Activated T-cell treated with anti-CD3 and anti-CD28 coated beads, Interleukin-2, amount 50 U/mL, for 24 hours (primary cell): ENCODE results near the gene PER1.

Experiments used
- DNase-seq: peaks from one replicate; pipeline ENCODE4 v3.0.0-alpha.2; 2020
- H3K27ac Mint-ChIP-seq: 2 replicates; pipeline ENCODE4 v1.8.0; 2020; ENCODE audit warnings: mild to moderate bottlenecking, mixed read lengths
- H3K27me3 Mint-ChIP-seq: 2 replicates; pipeline ENCODE4 v1.8.0; 2020; ENCODE audit warnings: mixed read lengths
- H3K36me3 Mint-ChIP-seq: 2 replicates; pipeline ENCODE4 v1.8.0; 2020; ENCODE audit warnings: low read depth, mixed read lengths
- H3K4me1 Mint-ChIP-seq: 2 replicates; pipeline ENCODE4 v1.8.0; 2020; ENCODE audit warnings: low read depth, mixed read lengths
- H3K4me3 Mint-ChIP-seq: 2 replicates; pipeline ENCODE4 v1.8.0; 2020; ENCODE audit warnings: mild to moderate bottlenecking, moderate library complexity, mixed read lengths
- H3K9me3 Mint-ChIP-seq: 2 replicates; pipeline ENCODE4 v1.8.0; 2020; ENCODE audit warnings: mixed read lengths

PER1 gene

DNA sequence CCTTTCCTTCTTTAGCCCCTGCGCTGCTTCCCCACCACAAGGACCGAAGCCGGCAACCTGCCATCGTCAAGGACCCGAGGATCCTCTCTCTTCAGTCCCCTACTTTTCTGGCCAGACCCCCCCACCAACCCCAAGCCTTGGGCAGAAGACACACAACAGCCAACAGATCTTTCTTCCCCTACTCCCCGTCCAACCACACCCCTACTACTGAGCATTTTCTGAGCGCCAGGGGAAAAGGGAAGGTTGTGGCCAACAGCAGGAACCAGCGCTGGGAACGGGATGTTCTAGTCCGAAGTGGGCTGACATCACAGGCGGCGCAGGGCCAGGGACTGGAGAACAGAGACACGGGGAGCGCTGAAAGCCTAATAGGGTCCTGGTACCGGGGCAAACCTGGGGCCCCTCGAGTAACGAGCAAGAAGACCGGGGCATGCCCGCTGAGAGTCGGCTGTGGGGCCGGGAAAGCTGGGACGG lies 528 bp downstream of the PER1 start:
- Mint-ChIP-seq H3K4me1 (peaks cover 39% of the 10 kb centered on the region), H3K9me3 (no peaks in the 10 kb centered on the region), H3K27ac (no peak overlapping the region), H3K4me3 (peak overlapping the region; percentile 91), H3K36me3 (peaks cover 47% of the 10 kb centered on the region), H3K27me3 (no peaks in the 10 kb centered on the region)
- DNase-seq: peak; percentile 64

DNA sequence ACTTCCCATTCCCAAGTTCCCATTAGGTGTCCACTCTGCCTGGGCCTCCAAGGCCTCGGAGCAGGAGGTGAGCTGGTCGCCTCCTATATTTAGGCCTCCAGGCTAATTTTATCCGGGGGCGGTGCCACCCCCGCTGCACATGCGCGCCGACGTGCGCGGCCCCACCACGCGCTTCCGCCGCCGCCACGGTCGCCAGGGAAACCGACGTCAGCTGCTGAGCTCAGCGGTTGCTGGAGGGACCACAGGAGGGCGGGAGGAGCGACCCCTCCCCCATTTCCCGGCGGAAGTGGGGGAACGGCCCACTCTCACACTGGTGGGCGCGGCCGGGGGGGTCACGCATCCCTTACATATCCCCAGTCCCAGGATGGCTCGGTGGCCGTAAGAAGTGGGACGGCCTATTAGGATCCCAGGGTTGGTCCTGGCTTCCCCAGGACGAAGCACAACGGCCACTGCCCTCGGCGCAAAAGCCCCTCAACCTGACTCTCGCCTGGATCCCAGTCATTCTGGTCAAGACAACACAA lies 1.0 kb downstream of the PER1 start:
- DNase-seq: peak; percentile 90
- H3K4me3 Mint-ChIP-seq: peak overlapping the region; percentile 91
- H3K4me1 Mint-ChIP-seq: peaks cover 39% of the 10 kb centered on the region
- H3K27me3 Mint-ChIP-seq: no peaks in the 10 kb centered on the region
- no peaks in the 10 kb centered on the region for H3K9me3 Mint-ChIP-seq
- no peak overlapping the region for H3K27ac Mint-ChIP-seq
- H3K36me3 Mint-ChIP-seq: peaks cover 52% of the 10 kb centered on the region

DNA sequence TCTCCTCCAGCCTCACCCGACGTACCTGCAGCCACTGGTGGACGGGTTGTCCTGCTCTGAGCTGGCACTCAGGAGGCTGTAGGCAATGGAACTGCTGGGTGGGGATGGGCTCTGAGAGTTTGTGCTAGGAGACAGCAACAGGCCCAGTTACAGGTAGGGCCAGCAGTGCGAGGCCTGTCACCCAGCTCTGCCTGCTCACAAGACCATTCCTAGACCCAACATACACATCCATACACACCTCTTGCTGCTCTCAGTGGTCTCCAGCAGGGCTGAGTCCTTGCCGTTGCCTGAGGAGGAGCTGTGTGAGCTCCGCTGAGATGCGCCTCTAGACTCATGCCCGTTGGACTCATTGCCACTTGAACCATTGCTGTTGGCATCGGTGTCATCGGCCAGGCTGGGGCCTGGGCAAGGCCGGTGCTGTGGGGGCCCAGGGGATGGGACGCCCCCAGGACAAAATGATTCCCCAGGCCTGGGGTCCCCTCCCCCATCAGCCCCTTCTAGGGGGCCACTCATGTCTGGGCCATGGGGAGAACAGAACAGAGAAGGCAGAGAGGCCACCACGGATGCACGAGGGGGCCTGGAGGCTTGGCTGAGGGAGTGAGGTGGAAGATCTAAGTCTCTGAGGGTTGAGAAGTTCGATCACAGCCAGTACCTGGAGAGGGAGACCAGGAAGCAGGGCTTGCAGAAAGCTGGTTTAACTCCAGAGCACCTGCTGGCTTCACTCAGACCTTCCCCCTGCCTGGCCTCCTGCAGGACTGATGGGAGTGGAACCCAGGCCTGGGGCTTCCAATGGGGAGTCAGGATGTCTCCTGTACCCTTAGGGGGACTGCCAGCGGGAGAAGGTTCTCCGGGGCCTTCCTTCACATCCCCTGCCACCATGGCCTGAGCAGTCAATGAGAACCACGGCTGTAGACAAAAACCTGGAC lies 1.7 kb downstream of the PER1 start:
- H3K9me3 Mint-ChIP-seq: no peaks in the 10 kb centered on the region
- DNase-seq: no peak
- no peaks in the 10 kb centered on the region for H3K27me3 Mint-ChIP-seq
- H3K36me3 Mint-ChIP-seq: peaks cover 59% of the 10 kb centered on the region
- no peak overlapping the region for H3K27ac Mint-ChIP-seq
- peak overlapping the region; percentile 91 for H3K4me3 Mint-ChIP-seq
- H3K4me1 Mint-ChIP-seq: peaks cover 39% of the 10 kb centered on the region

DNA sequence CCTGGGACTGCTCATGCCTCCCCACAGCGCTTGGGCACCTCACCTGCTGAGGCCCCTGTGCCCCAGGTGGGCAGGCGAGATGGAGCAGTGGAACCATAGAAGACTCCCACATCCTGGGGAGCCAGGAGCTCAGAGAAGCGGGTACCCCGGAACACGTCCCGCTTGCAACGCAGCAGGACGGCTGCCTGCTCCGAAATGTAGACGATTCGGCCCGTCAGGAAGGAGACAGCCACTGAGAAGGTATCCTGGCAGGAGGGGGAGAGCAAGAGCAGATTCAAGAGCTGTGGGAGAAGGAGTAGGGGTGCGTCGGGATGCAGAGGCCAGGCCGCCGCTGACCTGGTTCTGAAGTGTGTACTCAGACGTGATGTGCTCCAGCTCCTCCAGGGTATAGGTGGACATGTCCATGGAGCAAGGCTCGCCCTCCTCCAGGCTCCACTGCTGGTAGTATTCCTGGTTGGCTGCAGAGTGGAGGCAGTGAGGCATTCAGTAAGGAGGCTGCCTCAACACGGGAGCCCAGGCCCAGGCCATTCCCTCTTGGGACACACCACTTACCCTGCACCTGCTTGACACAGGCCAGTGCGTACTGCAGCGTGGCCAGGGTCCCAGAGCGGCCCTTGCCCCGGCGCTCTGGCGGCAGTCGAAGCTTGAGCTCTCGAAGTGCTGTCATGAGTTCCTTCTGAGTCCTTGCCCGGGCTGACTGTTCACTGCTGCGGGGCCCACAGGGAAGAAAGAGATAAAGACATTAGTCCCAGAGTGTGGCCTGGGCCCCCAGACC lies 2.6 kb downstream of the PER1 start:
- Mint-ChIP-seq H3K4me1 (peaks cover 39% of the 10 kb centered on the region), H3K36me3 (peaks cover 66% of the 10 kb centered on the region), H3K9me3 (no peaks in the 10 kb centered on the region), H3K27me3 (no peaks in the 10 kb centered on the region), H3K27ac (no peak overlapping the region), H3K4me3 (no peak overlapping the region)
- DNase-seq: no peak

DNA sequence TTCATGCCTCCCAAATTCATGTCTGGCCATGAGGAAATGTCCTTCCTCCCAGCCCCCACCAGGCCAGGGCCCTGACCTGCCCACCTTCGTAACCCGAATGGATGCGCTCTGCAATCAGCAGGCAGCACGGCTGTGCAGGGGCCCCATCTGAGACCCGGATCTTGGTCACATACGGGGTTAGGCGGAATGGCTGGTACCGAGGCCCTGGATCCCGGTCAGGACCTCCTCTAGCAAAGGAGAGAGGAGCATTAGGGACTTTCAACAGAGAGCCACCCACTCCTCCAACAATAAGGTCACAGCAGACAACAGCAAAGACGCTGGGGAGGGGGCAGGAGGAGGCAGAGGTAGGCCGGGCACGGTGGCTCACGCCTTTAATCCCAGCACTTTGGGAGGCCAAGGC lies 3.6 kb downstream of the PER1 start:
- Mint-ChIP-seq H3K9me3 (no peaks in the 10 kb centered on the region), H3K36me3 (peaks cover 77% of the 10 kb centered on the region), H3K4me1 (peaks cover 38% of the 10 kb centered on the region), H3K27me3 (no peaks in the 10 kb centered on the region), H3K27ac (no peak overlapping the region), H3K4me3 (no peak overlapping the region)
- DNase-seq: no peak

DNA sequence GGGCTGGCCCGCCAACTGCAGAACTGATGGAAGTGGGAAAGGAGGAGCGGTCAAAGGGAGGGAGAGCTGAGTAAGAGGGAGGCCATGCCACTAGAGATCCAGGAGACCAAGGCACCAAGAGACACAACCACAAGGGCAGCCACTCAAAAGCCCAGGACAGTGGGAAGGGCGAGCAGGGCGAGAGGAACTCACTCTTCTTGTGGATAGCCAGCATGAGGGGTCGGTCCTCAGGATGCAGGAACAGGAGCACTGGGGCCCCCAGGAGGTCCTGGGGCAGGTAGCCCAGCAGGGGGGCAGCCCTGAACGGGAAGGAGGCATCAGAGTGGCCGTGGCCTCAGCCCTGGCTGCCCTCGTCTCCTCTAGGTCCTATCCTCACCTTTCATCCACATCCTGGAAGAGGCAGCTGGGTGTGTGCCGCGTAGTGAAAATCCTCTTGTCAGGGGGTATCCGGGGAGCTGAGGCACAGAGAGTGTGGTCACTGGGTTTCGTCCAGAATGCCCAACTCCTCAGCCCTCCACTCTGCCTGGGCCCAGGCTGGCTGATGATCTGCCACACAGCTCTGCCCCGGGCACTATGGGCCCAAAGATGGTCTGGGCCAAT lies 4.3 kb downstream of the PER1 start:
- DNase-seq: no peak
- no peaks in the 10 kb centered on the region for H3K9me3 Mint-ChIP-seq
- no peak overlapping the region for H3K4me3 Mint-ChIP-seq
- H3K27ac Mint-ChIP-seq: peak overlapping the region; percentile 40
- peaks cover 81% of the 10 kb centered on the region for H3K36me3 Mint-ChIP-seq
- no peaks in the 10 kb centered on the region for H3K27me3 Mint-ChIP-seq
- H3K4me1 Mint-ChIP-seq: peaks cover 31% of the 10 kb centered on the region

DNA sequence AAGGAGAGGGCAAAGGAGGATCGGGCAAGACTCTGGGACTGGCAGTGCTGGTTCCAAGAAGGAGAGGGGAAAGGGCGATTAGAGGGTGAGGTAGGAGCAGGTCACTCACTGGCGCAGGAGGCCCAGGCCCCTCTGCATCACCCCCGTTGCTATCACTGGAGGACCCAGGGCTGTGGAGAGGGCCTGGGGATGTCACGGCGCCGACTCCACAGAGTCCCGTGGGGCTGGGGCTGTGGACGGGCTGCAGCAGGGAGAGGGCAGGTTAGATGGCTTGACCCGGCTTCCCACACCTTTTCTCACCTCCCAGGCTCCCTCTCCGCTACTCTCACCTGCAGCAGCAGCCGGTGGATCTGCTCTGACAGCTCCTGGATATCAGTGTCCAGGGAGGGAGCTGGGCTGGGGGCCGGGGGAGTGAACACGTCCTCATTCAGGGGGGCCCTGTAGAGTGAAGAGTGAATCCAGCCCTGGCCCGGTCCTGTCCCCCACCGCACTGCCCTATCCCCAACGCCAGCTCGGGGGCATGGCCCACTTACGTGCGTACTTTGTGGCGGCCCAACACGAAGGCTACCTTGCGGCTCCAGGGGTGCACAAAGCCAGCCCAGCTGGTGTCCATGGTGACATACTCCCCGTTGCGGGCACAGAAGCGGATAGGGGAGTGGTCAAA lies 4.9 kb downstream of the PER1 start:
- Mint-ChIP-seq H3K36me3 (peaks cover 87% of the 10 kb centered on the region), H3K9me3 (no peaks in the 10 kb centered on the region), H3K27me3 (no peaks in the 10 kb centered on the region), H3K4me3 (no peak overlapping the region), H3K27ac (peak overlapping the region; percentile 40), H3K4me1 (peaks cover 25% of the 10 kb centered on the region)
- no peak for DNase-seq

DNA sequence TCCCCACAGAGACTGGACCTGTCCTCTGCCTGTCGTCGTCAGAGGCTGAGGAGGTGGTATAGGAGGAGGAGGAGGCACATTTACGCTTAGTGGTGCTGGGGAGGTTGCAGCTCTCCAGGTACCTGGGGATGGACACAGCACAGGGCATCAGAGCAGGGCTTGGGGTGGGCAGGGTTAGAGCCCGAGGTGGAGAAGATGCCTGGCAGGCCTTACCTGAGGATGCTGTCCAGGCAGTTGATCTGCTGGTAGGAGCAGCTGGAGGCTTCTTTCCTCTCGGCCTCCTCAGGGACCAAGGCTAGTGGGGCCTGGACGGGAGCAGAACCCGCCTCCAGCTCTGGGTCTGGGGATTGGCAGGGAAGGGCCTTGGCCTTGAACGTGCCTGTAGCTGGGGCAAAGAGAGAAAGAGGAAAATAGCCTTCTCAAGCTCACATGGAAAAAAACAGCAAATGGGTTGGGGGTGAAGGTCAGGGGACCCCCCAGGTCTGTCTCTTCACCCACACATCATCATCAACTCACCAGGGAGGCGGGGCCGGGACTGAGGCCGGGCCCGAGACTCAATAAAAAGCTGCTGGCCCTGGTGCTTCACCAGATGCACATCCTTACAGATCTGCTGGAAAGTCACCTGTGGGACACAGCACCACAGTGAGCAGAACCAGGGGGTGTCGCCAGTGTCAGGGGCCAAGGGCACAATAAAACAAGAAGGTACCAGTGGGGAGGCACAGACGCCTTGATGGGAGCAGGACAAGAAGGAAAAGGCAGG lies 5.6 kb downstream of the PER1 start:
- Mint-ChIP-seq H3K36me3 (peaks cover 89% of the 10 kb centered on the region), H3K27me3 (no peaks in the 10 kb centered on the region), H3K9me3 (no peaks in the 10 kb centered on the region), H3K4me1 (peaks cover 19% of the 10 kb centered on the region), H3K27ac (peak overlapping the region; percentile 33), H3K4me3 (no peak overlapping the region)
- DNase-seq: no peak

DNA sequence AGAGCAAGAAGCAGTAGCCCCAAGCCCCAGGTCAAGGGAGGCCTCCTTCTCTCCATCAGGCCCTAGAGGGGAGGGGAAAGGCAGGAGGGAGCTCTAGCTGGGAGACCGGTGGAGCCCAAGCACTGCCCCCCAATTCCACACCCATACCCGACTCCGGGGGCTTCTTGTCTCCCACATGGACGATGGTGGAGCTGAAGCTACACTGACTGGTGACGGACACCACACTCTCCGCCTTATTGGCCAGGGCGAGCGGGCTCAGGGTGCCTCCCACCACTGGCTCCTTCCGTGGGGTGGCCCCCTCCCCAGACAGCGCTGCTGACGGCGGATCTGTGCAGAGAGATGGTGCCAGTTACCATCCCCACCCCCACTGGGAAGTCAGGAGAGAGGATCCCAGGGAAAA lies 6.4 kb downstream of the PER1 start:
- Mint-ChIP-seq H3K4me1 (peaks cover 14% of the 10 kb centered on the region), H3K9me3 (no peaks in the 10 kb centered on the region), H3K27me3 (no peaks in the 10 kb centered on the region), H3K36me3 (peaks cover 94% of the 10 kb centered on the region), H3K4me3 (no peak overlapping the region), H3K27ac (no peak overlapping the region)
- DNase-seq: no peak

DNA sequence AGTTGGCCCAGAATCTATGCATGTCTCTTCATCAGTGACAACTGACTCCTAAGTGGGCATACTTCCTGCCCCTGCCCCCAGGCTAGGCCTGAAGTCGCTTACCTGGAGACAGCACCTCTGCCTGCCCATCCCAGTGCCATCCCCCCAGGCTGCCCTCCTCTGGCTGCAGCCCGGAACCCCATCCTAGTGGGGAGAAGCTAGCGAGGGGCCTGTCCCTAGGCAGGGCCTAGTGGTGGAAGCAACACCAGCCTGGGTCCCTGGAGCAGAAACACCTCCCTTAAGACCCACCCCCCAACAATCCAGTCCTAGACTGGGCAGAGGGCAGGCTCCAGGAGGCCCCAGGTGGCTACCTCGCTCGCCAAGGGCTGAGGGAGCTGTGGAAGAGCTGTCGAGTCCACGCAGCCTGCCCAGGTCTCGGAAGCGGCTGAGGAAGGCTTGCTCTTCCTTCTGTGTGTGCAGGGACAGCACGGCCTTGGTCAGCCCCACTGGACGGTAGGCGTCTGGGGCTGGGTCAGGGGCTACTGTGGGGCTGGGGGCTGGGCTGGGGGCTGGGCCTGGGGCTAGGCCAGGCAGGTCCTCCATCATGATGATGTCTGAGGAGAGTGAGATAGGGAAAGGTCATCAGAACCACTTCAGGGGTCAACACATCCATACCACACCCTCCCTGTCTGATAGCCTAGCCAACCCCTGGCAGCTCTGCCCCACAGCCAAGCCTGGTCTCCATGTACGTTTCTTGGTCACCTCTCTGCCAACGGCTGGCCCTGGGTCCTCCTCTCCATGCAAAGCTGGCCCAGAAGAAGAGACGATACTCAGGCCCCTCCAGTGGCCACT lies 7.6 kb downstream of the PER1 start:
- no peaks in the 10 kb centered on the region for H3K9me3 Mint-ChIP-seq
- H3K27me3 Mint-ChIP-seq: no peaks in the 10 kb centered on the region
- no peak for DNase-seq
- H3K27ac Mint-ChIP-seq: no peak overlapping the region
- no peak overlapping the region for H3K4me3 Mint-ChIP-seq
- H3K36me3 Mint-ChIP-seq: peaks cover 95% of the 10 kb centered on the region
- H3K4me1 Mint-ChIP-seq: peaks cover 3% of the 10 kb centered on the region

DNA sequence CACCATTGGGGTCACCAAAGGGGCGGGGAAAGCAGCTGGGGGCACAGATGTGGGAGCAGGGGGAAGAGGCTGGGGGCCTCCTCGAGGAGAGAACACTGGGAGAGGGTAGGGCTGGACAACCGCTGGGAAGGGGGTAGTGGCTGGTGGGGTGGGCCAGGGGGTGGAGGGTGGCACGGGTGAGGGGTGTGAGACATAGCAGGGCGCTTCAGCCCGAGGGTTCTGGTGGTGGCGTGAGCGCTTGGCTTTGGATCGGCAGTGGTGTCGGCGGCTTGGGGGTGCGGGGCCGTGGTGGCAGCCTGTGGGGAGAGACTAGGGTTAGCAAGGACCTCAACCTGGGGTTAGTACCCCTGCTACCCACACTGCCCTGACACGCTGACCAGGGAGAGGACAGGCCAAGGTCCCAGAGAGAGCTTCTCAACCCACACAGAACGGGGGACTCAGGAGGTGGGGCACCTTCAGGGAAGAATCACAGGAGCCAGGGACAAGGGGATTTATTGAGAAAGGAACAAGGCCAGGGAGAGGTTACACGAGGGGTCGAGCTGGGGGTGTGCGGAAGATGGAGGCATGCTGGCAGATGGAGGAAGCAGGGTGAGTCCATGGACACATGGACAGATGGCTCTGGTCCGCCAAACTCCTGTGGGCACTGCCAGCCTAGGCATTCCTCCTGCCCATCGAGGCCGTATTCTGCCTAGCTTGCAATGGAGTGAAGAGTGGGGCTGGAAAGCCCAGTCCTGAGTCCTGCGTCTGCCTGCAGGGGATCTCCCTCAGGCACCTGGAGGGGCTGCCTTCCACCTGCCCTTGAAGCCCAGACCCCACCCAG lies 8.4 kb downstream of the PER1 start:
- no peaks in the 10 kb centered on the region for H3K4me1 Mint-ChIP-seq
- no peak for DNase-seq
- no peak overlapping the region for H3K4me3 Mint-ChIP-seq
- H3K27ac Mint-ChIP-seq: no peak overlapping the region
- H3K27me3 Mint-ChIP-seq: no peaks in the 10 kb centered on the region
- peaks cover 91% of the 10 kb centered on the region for H3K36me3 Mint-ChIP-seq
- H3K9me3 Mint-ChIP-seq: no peaks in the 10 kb centered on the region

DNA sequence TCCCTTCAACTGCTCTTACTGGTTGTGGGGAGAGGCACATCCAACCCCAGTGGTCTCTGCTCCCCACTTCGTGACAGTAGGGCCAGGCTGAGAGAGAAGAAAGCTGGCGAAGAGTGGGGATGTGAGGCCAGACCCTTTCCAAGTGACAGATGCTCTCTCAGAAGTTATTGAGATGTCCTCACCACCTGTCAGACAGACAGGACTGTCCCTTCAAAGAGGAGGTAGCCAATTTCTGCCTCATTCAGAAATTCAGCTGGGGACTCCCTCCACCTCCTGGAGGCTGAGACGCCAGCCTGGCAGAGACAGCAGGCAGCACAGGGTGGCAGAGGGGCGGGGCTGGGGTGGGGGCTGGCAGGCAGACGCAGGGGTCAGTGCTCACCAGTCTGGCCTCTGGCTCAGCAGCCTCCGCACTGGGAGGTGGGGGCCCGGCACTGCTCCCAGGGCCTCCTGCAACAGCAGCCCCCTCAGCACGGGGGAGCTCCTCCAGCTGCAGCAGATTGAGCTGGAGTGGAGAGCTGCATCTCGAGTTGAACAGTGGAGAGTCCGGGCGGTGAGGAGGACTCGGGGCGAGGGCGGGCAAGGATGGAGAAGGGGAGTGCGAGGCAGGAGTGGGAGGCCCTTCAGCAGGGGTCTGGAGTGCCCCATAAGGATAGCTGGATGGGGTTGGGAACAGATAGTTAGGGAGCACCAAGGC lies 9.2 kb downstream of the PER1 start:
- no peak for DNase-seq
- no peaks in the 10 kb centered on the region for H3K9me3 Mint-ChIP-seq
- no peaks in the 10 kb centered on the region for H3K4me1 Mint-ChIP-seq
- no peaks in the 10 kb centered on the region for H3K27me3 Mint-ChIP-seq
- no peak overlapping the region for H3K27ac Mint-ChIP-seq
- H3K4me3 Mint-ChIP-seq: no peak overlapping the region
- peaks cover 83% of the 10 kb centered on the region for H3K36me3 Mint-ChIP-seq
